Stimulated activated CD8-positive, alpha-beta memory T cell treated with anti-CD3 and anti-CD28 coated beads, Interleukin-4, amount 100 ng/mL, for 24 hours (primary cell): ENCODE measurements around the gene NUP107.
"Not testable (repeated sequence)": the region's sequence is repeated elsewhere in the genome, so short reads cannot be mapped to it uniquely, and the experiment has no call there.

Experiments
- DNase-seq: peaks from one replicate; pipeline ENCODE4 v3.0.0-alpha.2; 2020; ENCODE audit warnings: low read depth

The NUP107 gene

DNA sequence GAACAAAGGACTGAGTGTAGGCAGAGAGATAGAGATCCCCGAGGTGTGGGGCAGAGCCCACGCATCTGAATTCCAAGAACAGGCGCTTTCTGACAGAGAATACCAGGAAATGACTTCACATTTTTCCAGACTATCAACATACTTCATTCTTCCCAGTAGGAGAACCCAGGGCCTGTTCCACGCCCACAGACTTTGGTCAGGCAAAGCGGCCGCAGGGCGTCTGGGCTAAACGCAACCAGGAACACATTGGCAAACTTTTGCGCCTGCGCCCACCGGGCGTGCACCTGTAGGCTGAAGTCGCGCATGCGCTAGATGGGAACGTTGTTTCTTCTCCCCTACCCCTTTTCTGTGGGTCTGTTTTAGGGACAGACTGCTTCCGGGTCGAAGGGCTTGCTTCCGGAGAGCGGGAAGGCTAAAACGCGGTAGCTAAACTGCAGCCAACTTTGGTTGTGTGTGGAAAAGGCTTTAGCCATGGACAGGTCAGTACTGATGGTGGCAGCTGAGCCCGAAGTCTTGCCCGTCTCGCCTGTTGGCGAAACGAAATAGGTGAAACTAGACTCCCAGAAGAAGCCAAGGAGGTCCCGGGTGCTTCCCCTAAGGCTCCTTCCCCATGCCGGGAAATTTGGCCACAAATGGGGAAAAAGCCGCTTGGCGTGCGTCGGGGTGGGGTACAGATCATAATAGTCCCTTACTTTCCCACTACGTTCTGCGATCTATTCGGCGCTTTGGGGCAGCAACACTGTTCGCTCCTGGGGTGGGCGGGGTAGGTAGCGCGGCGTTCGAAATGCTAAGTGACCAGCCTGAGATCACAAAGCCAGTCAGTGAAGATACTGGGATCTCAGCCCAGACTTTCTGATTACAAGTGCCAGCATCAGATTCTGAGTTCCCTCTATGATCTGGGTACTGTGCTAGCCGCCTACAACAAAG is at the start of gene NUP107:
Gene NUP107 (plus strand): TSS at position 384 of the 927 bp plus-strand sequence. CDS start 88 bp downstream, at position 472.
- peak; percentile 96 for DNase-seq

DNA sequence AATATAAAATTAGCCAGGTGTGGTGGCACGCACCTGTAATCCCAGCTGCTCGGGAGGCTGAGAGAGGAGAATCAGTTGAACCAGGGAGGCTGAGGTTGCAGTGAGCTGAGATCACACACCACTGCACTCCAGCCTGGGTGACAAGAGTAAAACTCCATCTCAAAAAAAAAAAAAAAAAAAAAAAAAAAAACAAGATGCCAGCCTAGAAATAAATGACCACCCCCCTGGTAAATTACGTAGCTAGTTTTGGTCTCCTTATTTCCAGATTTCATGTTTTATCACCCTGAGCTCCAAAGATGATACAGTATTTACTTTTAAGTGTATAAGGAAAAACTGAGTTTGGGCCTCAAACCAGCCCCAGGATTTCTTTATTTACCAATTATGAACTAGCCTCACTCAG is 49.3 kb upstream of the NUP107 start:
- DNase-seq: not testable (repeated sequence)

DNA sequence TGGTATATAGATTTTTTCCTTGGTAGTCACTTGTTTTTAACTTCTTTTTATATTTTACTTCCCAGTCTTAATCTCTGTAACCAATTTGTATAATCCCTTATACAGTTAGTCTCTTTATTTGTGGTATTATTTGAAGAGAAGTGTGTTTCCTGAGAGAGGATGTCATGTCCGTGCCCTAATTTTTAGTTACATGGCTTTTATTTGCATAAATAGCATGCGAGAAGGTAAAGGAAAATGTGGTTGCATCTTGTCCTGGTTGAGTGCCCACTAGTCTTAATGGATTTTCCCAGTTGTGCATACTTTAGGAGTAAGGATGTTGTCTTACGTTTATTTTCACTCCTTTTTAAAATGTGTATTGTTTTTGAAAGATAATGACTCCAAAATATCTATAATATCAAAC is 48.6 kb upstream of the NUP107 start:
- no peak for DNase-seq

DNA sequence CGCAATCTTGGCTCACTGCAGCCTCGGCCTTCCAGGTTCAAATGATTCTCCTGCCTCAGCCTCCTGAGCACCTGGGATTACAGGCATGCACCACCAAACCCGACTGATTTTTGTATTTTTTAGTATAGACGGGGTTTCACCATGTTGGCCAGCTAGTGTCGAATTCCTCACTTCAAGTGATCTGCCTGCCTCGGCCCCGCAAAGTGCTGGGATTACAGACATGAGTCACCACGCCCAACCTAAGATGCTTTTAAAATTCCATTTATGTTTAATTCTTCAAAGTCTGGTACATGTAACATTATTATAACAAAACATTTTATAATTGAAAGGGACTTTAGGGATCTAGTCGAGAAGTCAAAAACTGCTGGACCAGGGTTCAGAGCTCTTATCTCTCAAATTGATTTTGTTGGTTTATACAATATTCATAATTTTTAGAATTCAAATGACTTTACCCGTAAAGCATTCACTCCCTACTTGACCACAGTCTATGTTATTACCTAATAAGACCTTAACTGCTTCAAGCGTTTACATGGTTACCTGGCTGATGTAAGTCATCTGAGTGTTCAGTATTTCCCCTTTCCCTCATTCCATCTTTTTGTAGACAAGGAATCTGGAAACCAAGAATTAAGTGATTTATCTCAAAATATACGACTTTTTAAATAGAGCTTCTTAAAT is 47.9 kb upstream of the NUP107 start:
- no peak for DNase-seq

DNA sequence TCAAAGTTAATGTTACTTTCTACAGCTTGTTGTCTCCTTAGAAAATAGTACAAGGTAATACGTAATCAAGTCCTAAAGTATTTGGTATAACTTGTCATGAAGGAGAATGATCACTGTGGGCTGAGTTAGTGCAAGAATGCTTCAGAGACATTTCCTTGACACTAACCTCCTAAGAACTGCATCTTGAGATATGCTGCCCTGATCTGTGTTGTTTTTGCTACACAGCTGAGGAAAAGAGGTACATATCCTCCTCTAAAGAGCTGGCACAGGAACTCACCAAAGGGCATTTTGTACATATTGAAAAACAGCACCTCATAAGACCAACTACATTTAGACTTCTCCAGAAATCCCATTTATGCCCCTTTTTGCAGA is 47.4 kb upstream of the NUP107 start:
- no peak for DNase-seq

DNA sequence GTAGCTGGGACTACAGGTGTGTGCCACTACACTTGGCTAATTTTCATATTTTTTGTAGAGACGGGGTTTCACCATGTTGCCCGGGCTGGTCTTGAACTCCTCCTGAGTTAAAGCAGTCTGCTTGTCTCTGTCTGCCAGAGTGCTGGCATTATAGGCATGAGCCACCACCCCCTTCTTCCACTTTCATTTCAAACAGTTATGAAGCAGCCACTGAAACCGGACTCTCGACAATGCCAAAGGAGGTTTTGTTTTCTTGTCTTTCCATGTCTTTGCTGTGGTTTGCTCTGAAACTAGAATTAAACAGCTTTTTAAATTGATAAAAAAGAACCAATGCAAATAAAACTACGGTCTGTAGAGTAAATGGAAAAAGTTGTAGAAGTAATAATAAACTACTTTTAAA is 45.6 kb upstream of the NUP107 start:
- peak; percentile 21 for DNase-seq

DNA sequence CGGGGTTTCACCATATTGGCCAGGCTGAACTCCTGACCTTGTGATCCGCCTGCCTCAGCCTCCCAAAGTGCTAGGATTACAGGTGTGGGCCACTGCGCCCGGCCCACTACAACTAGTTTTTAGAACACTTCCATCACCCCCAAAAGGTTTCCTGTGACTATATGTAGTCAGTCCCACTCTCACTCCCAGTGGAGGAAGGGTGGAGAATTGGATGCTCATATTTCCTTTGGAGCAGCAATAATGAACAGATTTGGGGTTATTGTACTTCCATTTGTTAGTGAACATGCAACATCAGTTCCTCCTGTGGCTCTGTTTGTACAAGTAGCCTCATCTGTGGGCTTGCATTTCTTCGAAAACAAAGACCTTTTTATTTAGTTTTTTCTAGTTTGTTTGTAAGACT is 40.3 kb upstream of the NUP107 start:
- no peak for DNase-seq

DNA sequence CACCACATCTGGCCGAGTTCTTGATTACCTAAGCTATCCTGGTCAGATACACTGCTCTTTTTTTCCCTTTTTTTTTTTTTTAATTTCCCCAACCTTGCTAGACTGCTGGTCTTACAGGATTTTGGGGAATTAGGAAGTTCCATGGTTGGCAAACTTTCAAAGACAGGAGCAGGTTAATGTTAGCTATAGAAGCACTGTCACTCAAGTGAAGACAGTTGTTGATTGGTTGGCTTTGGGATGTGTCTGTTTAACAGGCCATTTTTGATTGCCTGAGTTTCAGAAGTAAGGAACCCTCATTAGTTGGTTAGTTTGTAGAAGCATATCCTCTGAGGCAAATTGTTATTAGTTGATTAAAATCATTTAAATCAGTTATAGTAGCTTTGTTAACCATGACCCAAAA is 39.3 kb upstream of the NUP107 start:
- DNase-seq: no peak

DNA sequence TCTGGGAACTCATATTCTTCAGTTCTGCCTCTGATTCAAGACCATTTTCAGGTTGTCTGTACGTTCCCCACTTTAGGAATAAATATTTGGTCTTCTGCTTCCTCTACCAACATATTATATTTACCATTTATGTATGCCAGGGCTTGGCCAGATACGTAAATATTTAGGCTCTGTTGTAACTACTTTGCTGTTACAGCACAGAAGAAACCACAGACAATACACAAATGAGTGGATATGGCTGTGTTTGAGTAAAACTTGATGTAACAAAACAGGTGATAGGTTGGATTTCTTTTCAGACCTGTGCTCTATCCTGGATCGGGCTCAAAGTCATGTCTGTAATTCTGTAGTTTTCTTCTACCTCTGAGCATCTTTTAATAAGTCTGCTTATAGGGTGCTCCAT is 38.6 kb upstream of the NUP107 start:
- no peak for DNase-seq

DNA sequence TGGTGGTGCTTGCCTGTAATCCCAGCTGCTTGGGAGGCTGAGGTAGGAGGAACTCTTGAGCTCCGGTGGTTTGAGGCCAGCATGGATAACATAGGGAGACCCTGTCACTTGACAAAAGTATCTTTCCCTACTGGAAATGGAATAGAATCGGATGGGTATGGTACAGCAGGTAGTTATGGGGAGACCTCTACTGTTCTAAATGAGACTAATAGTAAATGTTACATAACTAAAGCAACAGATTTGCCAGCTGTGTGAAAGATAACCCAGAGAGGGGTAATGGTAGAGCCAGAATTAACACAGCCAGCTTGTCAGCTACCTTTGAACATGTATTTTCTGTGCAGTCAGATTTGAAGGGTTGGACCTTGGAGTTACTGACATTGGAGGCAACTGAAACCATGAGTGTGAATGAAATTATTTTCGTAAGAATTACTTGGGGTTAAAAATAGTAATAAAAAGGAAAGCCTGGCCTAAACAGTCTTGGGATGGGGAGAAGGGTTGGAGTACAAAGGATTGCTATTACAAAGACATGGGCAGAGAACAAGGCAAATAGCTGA is 21.7 kb upstream of the NUP107 start:
- DNase-seq: no peak

DNA sequence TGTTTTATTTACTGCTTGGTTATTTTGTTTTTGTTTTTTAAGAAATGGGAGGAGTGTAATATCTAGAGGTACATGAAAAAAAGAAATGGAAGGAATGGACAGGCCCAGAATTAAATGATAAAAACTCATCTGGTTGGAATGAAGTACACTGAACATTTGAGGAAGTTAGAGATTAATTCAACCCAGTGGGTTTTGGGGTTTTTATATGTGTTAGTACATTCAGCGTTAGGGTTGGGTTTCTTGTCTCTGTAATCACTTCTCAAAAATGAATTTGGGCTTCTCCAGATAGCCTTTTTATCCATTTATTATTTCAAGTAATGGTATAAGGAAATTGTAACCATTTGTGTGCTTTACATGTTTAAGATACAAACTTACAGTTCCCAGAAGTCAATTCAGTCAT is 19.5 kb upstream of the NUP107 start:
- DNase-seq: no peak

DNA sequence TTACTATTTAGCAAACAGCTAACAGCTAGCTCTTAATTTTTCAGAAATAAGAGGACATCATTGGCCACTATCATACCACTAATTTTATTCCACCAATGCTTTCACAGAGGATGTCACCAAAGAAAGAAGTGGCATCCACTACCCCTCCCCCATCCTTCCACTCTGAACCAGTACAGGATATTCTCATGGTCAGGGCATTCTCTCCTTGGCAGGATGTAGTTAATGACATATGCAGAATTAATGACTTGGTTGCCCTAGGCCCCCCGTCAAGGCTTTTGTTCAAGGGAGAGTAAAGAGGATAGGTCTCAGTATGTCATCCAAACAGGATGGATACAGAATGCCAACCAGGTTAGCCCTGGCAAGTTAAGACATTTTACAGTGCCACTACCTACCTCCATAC is 18.9 kb upstream of the NUP107 start:
- DNase-seq: no peak

DNA sequence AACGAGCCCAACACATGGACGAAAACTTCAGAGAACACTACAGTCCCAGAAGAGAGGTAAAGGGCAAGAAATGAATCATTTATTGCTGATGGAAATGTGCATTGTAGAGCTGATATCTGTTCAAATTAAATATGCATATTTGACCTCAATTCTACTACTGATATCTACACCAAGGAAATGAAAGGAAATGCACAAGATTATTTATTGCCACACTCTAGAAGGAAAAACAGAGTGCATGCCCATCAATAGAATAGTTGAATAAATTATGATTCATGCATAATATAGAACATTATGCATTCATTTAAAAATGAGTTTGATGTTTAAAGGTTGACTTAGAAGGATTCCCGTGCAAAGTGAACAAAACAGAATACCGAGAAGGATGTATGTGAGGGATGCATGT is 15.6 kb upstream of the NUP107 start:
- DNase-seq: no peak

DNA sequence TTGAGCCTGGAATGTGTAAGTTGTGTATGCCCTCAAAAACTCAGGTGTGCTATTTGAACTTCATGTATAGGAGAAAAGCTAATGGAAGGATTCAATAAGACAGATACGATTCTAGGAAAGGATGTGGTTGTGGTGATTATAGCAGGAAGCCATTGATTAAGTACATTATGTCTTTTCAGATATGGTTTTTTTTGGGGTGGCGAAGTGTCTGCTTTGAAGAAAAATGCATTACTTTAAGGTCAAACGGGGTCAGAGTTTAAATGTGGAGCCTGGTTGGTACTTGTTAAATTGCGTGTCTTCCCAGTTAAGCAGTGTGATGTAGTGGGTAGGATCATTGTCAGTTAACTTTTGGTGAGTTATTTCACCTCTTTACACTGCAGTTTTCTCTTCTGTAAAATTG is 13.0 kb upstream of the NUP107 start:
- no peak for DNase-seq

DNA sequence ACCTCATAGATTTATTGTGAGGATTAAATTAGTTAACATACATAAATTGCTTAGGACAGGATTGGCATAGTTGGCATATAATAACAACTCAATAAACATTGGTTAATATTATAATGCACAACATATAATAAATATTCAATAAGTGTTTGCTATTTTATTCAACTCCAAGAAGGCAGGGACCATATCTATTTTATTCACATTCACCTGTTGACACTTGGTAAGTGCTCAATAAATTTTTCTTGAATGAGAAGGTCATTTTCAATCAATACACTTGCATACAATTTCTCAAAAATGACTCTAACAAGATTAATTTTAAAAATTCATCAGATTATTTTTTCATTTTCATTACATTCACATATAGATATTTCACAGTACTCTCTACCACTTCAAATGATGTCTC is 12.4 kb upstream of the NUP107 start:
- no peak for DNase-seq

DNA sequence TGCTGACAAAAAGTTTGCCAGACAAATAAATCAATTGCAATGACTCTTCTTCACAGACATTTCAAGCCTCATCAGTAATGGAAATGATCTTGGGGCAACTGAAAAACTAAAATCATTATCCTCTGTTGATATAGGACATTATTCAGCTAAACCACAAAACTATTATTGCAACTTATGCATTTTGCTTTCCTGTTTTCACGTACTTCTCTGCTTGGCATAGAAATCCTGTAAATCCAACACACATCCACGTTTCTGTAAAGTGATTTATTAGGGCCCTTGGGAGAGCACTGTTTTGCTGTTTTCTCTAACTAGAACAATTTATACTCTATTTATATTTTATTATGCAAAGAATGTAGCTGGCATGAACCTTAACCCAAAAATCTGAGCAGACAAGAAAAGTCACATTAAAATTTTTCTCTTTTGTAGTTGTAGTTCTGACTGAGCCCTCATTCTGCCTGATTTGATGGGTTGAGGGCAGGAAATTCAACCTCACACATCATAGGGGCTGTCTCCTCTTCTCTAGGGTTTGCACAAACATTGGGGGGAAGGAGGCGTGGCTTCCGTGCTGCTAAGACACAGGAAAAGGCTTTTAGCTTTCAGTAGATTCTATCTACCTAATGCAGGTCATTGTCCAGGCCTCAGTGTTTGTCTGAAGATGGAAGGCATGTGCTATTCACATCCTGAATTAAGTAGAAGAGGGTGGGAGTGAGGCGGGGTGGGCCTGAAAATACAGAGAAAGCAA is 11.5 kb upstream of the NUP107 start:
- DNase-seq: peak; percentile 37

DNA sequence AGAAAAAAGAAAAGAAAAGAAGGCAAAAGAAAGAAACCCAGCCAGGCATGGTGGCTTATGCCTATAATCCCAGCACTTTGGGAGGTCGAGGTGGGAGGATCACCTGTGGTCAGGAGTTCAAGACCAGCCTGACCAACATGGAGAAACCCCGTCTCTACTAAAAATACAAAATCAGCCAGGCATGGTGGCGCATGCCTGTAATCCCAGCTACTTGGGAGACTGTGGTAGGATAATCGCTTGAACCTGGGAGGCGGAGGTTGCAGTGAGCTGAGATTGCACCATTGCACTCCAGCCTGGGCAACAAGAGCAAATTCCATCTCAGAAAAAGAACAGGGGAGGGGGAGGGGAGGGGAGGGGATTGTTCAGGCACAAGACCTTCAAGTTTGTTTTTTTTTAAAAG is 9.9 kb upstream of the NUP107 start:
- not testable (repeated sequence) for DNase-seq

DNA sequence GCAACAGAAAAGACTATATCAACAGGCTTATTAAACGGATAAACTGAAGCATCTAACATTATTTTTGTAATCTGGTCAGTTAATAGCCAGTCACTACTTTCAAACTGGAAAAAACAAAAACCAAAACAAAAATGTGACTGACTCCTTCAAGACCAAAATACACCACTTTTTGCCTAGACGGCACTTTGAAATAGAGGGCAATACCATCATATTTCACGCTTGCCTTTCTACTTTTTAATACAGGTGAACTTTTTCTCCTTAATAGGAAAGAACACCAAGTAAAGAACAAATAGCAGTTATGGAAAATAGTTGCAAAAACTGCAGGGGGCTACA is 550 bp upstream of the NUP107 start:
- no peak for DNase-seq

DNA sequence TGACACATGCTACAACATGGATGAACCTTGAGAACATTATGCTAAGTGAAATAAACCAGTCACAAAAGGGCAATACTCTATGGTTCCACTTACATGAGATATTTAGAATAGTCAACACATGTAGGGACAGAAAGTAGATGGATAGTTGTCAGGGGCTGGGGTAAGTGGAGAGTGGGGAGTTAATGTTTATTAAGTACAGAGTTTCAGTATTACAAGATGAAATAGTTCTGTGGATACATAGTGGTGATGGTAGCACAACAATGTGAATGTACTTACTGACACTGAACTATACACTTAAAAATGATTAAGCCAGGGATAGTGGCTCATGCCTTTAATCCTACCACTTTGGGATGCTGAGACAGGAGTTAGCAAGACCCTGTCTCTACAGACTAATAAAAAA is 8.7 kb downstream of the NUP107 start:
- DNase-seq: no peak

DNA sequence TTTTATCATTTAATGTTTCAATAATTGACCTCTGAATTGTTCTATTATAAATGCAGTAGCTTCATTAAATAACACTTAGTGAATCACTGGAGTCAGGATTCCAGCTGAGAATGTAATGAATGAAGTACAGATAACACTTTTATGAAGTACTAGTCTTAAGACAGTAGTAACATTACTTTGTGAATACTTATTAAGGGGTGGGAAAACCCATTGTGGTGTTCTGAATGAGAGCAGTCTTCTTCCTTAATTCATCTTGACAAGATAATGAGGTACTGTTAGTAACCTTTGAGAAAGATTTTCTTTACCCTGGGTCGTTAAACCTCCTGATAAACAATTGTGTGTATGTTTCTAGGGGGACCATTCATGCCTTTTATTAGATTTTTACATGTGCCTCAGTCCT is 12.7 kb downstream of the NUP107 start:
- no peak for DNase-seq

DNA sequence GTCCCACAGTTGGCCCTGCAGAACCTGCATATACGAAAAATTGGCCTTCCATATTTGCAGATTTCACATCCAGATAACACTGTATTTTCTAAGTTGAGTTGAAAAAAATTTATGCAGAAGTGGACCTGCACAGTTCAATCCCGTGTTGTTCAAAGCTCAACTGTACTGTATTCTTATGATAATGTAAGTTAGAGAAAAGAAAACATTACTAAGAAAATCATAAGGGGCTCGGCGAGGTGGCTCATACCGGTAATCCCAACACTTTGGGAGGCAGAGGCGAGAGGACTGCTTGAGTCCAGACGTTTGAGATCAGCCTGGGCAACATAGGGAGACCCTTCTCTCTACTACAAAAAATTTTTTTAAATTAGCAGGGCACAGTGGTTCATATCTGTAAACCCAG is 41.0 kb downstream of the NUP107 start:
- no peak for DNase-seq

DNA sequence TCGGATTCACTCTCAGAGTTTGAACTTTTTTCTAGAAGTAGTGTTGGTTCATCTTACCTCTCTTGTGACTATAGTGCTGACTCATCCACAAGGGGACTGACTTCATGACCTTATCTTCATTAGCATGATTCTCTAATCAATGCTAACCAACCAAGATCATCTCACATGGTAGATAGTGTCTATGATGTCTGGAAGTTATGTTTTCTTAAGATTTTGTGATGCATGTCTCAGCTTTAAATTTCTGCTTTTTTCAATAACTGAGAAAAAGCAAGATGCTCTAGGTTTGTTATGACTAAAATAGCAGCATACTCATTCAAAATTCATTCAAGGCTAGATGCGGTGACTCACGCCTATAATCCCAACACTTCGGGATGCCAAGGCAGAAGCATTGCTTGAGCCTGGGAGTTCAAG is 46.9 kb downstream of the NUP107 start:
- no peak for DNase-seq

DNA sequence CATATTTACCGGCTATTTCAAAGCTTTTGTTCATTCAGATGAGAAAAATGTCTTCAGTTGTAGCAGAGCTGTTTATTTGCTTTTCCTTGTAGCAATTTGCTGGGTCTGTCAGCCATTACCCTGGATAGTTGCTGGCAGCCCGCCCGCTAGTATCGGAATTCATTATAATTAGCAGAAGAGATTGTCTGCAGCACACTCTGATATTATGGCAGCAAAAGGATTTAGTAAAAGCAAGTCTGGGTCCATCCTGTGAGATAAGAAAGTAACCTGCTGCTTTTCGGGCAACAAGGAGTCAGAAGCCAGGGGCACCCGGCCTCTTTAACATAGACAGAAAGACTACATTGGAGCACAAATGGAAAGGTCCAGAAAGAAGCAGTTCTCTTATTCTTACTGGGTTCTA is 53.1 kb downstream of the NUP107 start:
- DNase-seq: no peak
